ENCODE results near the gene ETV6. TPM values are rescaled to one million over a fixed set of nuclear protein-coding genes. Genes with fewer than 3 reads are reported as not detected.

The ETV6 gene
- total RNA-seq, 1 experiment from 2014 or later = 17.2 TPM

DNA sequence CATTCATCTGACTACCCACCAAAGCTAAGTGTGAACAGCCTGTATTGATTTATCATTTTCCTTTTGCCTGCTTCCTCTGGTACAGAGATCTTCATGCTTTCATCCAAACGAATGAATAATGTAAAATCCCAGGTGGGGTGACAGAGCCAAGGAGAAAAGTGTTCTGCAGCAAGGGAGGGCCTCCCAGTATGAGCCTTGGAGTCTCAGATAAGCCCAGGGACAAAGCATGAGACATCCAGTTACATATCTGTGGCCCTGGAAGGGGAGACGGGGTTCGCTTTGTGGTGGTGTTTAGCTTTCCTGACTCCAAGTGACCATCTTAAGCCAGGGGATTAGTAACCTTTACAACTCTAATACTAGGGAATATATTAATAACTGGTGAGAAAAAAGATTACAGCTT, 177.1 kb downstream of the ETV6 start:
- intact Hi-C loops (cut with micrococcal nuclease; ENCODE audit: unreplicated experiment) = no loop called here
- TF ChIP-seq, protein P1, sequence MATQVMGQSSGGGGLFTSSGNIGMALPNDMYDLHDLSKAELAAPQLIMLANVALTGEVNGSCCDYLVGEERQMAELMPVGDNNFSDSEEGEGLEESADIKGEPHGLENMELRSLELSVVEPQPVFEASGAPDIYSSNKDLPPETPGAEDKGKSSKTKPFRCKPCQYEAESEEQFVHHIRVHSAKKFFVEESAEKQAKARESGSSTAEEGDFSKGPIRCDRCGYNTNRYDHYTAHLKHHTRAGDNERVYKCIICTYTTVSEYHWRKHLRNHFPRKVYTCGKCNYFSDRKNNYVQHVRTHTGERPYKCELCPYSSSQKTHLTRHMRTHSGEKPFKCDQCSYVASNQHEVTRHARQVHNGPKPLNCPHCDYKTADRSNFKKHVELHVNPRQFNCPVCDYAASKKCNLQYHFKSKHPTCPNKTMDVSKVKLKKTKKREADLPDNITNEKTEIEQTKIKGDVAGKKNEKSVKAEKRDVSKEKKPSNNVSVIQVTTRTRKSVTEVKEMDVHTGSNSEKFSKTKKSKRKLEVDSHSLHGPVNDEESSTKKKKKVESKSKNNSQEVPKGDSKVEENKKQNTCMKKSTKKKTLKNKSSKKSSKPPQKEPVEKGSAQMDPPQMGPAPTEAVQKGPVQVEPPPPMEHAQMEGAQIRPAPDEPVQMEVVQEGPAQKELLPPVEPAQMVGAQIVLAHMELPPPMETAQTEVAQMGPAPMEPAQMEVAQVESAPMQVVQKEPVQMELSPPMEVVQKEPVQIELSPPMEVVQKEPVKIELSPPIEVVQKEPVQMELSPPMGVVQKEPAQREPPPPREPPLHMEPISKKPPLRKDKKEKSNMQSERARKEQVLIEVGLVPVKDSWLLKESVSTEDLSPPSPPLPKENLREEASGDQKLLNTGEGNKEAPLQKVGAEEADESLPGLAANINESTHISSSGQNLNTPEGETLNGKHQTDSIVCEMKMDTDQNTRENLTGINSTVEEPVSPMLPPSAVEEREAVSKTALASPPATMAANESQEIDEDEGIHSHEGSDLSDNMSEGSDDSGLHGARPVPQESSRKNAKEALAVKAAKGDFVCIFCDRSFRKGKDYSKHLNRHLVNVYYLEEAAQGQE (IDR thresholded peaks at IDR 0.05; ENCODE audit: insufficient read depth in 1 of 2, low read depth in 2 of 2, low read length in 1 of 2) = no peak
- TF ChIP-seq, protein P2, sequence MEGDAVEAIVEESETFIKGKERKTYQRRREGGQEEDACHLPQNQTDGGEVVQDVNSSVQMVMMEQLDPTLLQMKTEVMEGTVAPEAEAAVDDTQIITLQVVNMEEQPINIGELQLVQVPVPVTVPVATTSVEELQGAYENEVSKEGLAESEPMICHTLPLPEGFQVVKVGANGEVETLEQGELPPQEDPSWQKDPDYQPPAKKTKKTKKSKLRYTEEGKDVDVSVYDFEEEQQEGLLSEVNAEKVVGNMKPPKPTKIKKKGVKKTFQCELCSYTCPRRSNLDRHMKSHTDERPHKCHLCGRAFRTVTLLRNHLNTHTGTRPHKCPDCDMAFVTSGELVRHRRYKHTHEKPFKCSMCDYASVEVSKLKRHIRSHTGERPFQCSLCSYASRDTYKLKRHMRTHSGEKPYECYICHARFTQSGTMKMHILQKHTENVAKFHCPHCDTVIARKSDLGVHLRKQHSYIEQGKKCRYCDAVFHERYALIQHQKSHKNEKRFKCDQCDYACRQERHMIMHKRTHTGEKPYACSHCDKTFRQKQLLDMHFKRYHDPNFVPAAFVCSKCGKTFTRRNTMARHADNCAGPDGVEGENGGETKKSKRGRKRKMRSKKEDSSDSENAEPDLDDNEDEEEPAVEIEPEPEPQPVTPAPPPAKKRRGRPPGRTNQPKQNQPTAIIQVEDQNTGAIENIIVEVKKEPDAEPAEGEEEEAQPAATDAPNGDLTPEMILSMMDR (IDR thresholded peaks at IDR 0.05) = no peak
- TF ChIP-seq POLR2AphosphoS5 (IDR thresholded peaks at IDR 0.05; ENCODE audit: low read depth, low read length) = no peak
- TF ChIP-seq SIN3A (IDR thresholded peaks at IDR 0.05; ENCODE audit: borderline replicate concordance, insufficient read depth, low read depth, low read length) = no peak
- no peak for TF ChIP-seq TCF7L2 (IDR thresholded peaks at IDR 0.05; ENCODE audit: low read depth, low read length)
- Histone ChIP-seq H3K4me3 (ENCODE audit: low read depth in 2 of 2, low read length in 2 of 2) (no peak overlapping the region), H3K36me3 (ENCODE audit: control insufficient read depth, insufficient read depth, low read length) (no peaks in the 10 kb centered on the region), H3K9me3 (ENCODE audit: control insufficient read depth, insufficient read depth, low read depth, low read length) (no peaks in the 10 kb centered on the region), H3K4me1 (ENCODE audit: control insufficient read depth, insufficient read depth, low read length) (peaks cover 4% of the 10 kb centered on the region; the same call in 1 of the 2 replicates), H3K27ac (ENCODE audit: low read length) (no peak overlapping the region), H3K27me3 (ENCODE audit: control insufficient read depth, insufficient read depth, low read length) (no peaks in the 10 kb centered on the region)
- DNase-seq (ENCODE audit: low read depth, low spot score) = no peak
- ChIA-PET POLR2A (no interaction called here), CTCF (no interaction called here)
- no peak for ATAC-seq
- no TSS peak for BruUV-seq (replicated peaks)
- in situ Hi-C loops (cut with HindIII; ENCODE audit: low pct_unique_long_range_greater_than_20kb, low sequenced_read_pairs) = no loop called here

DNA sequence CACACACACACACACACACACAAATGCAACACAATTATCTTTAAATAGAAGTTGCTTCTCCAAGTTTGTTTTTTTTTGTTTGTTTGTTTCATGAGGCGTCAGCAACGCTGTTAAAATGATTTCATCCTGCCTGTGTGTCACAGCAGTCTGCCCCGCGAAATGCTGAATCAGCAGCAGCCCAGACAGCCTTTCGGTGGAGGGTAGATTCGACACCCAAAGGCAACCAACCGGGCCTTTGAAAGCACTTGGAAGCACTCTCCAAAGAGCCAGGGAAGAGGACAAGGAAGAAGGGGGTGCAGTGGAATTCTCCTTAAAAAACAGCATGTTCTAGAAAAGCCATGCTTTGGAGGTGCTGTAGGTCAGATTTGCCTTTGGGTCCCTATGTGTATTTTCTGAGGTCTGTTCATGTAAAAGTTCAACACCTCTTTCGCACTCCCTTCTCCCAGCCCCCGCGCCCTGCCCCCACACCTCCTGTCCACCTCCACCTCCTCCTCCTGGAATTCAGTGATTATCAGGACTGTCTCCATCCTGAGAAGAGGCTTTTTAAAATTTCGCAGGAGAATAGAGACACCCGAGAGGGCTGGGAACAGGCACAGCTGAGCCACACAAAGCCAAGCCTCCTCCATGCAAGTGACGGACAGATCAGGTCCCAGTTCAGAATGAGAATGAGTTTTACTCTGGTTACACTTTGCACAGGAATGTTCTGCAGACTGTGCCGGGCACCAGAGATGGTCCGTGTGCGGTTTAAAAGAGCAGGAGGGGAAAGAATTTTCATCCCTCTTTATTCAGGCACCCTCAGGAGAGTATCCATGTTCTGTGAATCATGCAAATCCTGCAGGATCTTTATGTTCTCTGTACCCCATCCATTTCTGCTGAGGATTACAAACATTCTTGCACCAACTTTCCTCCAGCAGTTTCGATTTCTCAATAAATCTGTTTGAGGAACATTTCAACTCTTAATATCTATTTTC, 177.9 kb downstream of the ETV6 start:
- ChIA-PET CTCF (no interaction called here), POLR2A (no interaction called here)
- no peaks in the 10 kb centered on the region for H3K27me3 ChIP-seq (ENCODE audit: control insufficient read depth, insufficient read depth, low read length)
- H3K9me3 ChIP-seq (ENCODE audit: control insufficient read depth, insufficient read depth, low read depth, low read length) = no peaks in the 10 kb centered on the region
- no peak overlapping the region for H3K4me3 ChIP-seq (ENCODE audit: low read depth in 2 of 2, low read length in 2 of 2)
- ATAC-seq (no peak), DNase-seq (ENCODE audit: low read depth, low spot score) (no peak)
- TF ChIP-seq, protein P2 (IDR thresholded peaks at IDR 0.05) = no peak
- TF ChIP-seq, protein P1 (IDR thresholded peaks at IDR 0.05; ENCODE audit: insufficient read depth in 1 of 2, low read depth in 2 of 2, low read length in 1 of 2) = no peak
- no peak for TF ChIP-seq POLR2AphosphoS5 (IDR thresholded peaks at IDR 0.05; ENCODE audit: low read depth, low read length)
- TF ChIP-seq SIN3A (IDR thresholded peaks at IDR 0.05; ENCODE audit: borderline replicate concordance, insufficient read depth, low read depth, low read length) = no peak
- TF ChIP-seq TCF7L2 (IDR thresholded peaks at IDR 0.05; ENCODE audit: low read depth, low read length) = no peak
- H3K4me1 ChIP-seq (ENCODE audit: control insufficient read depth, insufficient read depth, low read length) = peaks cover 2% of the 10 kb centered on the region; the same call in 1 of the 2 replicates
- no peak overlapping the region for H3K27ac ChIP-seq (ENCODE audit: low read length)
- BruUV-seq (replicated peaks) = no TSS peak
- intact Hi-C loops (cut with micrococcal nuclease; ENCODE audit: unreplicated experiment) (no loop called here), in situ Hi-C loops (cut with HindIII; ENCODE audit: low pct_unique_long_range_greater_than_20kb, low sequenced_read_pairs) (no loop called here)
- H3K36me3 ChIP-seq (ENCODE audit: control insufficient read depth, insufficient read depth, low read length) = no peaks in the 10 kb centered on the region

Data from Panc1 (cell line).